ENCODE results near the gene FUT2.
"Not testable (repeated sequence)": the region's sequence is repeated elsewhere in the genome, so short reads cannot be mapped to it uniquely, and the experiment has no call there.

The FUT2 gene

GRCh38 chr19:48702701-48703100, 6.9 kb downstream of the FUT2 start:
- no peak for DNase-seq (ENCODE audit: low spot score)

- no peak for DNase-seq (ENCODE audit: low spot score)
Measured at GRCh38 chr19:48703316-48703715, 7.5 kb downstream of the FUT2 start.

GRCh38 chr19:48705431-48705830, 9.7 kb downstream of the FUT2 start:
- DNase-seq (ENCODE audit: low spot score) = no peak

- no peak for DNase-seq (ENCODE audit: low spot score)
Measured at GRCh38 chr19:48708471-48708870, 12.7 kb downstream of the FUT2 start.

- DNase-seq (ENCODE audit: low spot score) = no peak
Measured at GRCh38 chr19:48711106-48711662, 15.4 kb downstream of the FUT2 start.

GRCh38 chr19:48713041-48713863, 17.5 kb downstream of the FUT2 start:
- no peak for DNase-seq (ENCODE audit: low spot score)

- DNase-seq (ENCODE audit: low spot score) = peak; percentile 99
Measured at GRCh38 chr19:48713864-48714755, 18.3 kb downstream of the FUT2 start.

GRCh38 chr19:48714759-48715675, 19.2 kb downstream of the FUT2 start:
- DNase-seq (ENCODE audit: low spot score) = no peak

GRCh38 chr19:48715681-48716171, 20.0 kb downstream of the FUT2 start:
- no peak for DNase-seq (ENCODE audit: low spot score)

- no peak for DNase-seq (ENCODE audit: low spot score)
Measured at GRCh38 chr19:48716562-48717291, 21.0 kb downstream of the FUT2 start.

GRCh38 chr19:48718106-48718505, 22.3 kb downstream of the FUT2 start:
- DNase-seq (ENCODE audit: low spot score) = not testable (repeated sequence)

- no peak for DNase-seq (ENCODE audit: low spot score)
Measured at GRCh38 chr19:48718711-48719231, 23.0 kb downstream of the FUT2 start.

GRCh38 chr19:48719263-48720171, 23.7 kb downstream of the FUT2 start, which contains the start of gene MAMSTR:
TSS of gene MAMSTR (minus strand) at chr19:48719725. CDS start at chr19:48719031, 694 bp downstream.
- no peak for DNase-seq (ENCODE audit: low spot score)

- no peak for DNase-seq (ENCODE audit: low spot score)
Measured at GRCh38 chr19:48720251-48720612, 24.5 kb downstream of the FUT2 start.

GRCh38 chr19:48720613-48721296, 25.0 kb downstream of the FUT2 start:
- peak; percentile 94 for DNase-seq (ENCODE audit: low spot score)

GRCh38 chr19:48722196-48722708, 26.5 kb downstream of the FUT2 start:
- DNase-seq (ENCODE audit: low spot score) = no peak

- peak; percentile 63 for DNase-seq (ENCODE audit: low spot score)
Measured at GRCh38 chr19:48724796-48725753, 29.3 kb downstream of the FUT2 start.

Data from CD4-positive, alpha-beta T cell treated with Interleukin-2 at 100 ng/mL for 4 hours (primary cell).